Heart left ventricle (tissue), 13 donors: Measurements from ENCODE around the gene C16orf90.

Experiments used
- CTCF ChIP-seq, 12 donors: fragments of 200-600 bp; sonication (generic) in 4 of 12; IDR thresholded peaks; one replicate each; pipeline versions ENCODE4 v1.5.0 to v1.8.0; 2018 to 2022; ENCODE audit warnings: antibody characterized with exemption in 12 of 12, mild to moderate bottlenecking in 5 of 12
- POLR2A ChIP-seq, 2 donors: fragments of 450-650 bp; IDR thresholded peaks; one replicate each; pipeline ENCODE4 v1.6.1; 2017; ENCODE audit warnings: antibody characterized with exemption in 2 of 2, mild to moderate bottlenecking in 2 of 2, moderate library complexity in 2 of 2
- donor health status: ischemic (EF 13 %, LVEDD 7.1; RV severe dilation, severe dysfunction).
- donor health status: DM: no; HTN: yes; CAD: no.
- donor health status: DM: no; HTN: no; CAD: no.
- donor health status: ischemic (EF 25% LVEDD 6.9; RV normal size, moderate dysfunction).
- donor health status: ischemic (EF 25% LVEDD 5.7; RV mildly dilated, moderate dysfunction).
- donor health status: ischemic (EF 35%, LVEDD 5.7; RV mildly dilated, moderate dysfunction).
- donor health status: nonischemic (EF 11% LVEDD 7.7; RV severe dilation, severe dysfunction).
- donor health status: DM: yes; HTN: yes; CAD: no.
- donor health status: PGD.
- donor health status: ischemic (EF 29% LVEDD 5.4; RV normal size, mild dysfunction).
- donor health status: nonischemic (EF 23%, LVEDD 6.1; RV moderate dilation, normal function).

DNA sequence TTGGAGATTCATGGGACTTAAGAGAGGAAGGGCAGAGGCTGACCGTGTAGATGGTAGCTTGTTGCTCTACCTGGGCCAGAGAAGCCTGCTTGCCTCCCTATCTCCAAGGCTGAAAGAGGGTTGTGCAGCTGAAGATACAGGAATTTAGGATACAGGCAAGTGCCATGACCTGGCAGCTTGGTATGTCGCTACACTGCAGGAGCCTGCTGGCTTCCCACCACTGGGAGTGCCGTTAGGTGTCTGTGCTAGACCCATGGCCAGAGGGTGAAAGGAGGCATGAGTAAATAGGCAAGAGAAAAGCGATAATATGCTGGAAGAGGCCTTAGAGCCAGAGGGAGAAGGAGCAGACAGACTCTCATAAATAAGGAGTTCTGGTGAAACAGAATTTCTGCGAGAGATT lies 41.2 kb downstream of the C16orf90 start:
- TF ChIP-seq CTCF (IDR thresholded peaks at IDR 0.05) (no peak), POLR2A (IDR thresholded peaks at IDR 0.05) (no peak)
